ENCODE data around the gene LRCOL1.
A peak's percentile ranks its signal among the peaks of the same experiment; 100 is the strongest.
"Not testable (repeated sequence)": the region's sequence is repeated elsewhere in the genome, so short reads cannot be mapped to it uniquely, and the experiment has no call there.

LRCOL1 gene

DNA sequence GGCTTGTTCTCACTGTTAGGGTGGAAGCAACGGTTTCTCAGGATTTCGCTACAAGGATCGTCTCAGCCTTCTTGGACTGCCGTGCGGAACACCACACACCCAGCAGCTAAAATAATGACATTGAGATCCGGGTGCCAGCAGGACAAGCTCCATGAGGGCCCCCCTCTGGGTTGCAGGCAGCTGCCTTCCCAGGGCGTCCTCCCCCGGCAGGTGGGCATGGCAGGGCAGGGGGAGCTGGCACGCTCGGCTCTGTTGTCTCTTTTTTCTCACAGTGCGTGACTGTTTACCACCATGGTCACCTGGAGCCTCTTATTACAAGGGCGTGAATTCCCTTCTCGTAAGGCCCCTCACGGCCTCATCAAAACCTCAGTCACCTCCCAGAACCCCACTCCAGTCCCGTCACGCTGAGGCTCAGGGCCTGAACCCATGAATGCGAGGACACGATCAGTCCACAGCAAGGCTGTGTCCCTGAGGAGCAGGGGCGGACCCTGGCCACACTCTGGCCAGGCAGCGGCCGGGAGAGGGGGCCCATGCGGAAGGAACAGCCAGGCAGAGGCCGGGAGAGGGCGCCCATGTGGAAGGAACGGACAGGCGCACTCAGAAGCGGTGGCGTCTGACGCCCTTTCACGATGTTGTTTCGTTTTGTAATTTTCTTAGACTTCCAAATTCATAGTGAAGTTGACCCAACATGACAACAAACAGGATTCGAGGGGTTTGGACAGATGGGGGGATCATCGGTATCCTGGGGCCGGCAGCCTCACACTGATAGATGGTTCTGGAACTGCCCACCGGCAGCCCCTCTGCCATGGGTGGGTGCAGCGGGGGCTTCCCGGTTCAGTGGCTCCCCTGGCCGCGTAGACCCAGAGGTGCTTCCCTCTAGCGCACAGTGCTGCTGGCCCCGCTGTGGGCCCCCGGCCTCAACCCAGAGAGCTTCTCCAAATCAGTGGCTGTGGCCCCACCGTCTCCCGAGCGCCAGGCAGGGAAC, 10.0 kb downstream of the LRCOL1 start:
- no peak for DNase-seq

DNA sequence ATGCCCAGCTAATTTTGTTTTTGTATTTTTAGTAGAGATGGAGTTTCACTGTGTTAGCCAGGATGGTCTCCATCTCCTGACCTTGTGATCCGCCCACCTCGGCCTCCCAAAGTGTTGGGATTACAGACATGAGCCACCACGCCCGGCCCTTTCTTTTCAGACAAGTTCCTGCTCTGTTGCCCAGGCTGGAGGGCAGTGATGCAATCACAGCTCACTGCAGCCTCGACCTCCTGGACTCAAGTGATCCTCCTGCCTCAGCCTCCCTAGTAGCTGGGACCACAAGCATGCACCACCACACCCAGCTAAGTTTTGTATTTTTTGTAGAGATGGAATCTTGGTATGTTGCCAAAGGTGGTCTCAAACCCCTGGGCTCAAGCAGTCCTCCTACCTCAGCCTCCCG, 10.9 kb downstream of the LRCOL1 start:
- DNase-seq = not testable (repeated sequence)

DNA sequence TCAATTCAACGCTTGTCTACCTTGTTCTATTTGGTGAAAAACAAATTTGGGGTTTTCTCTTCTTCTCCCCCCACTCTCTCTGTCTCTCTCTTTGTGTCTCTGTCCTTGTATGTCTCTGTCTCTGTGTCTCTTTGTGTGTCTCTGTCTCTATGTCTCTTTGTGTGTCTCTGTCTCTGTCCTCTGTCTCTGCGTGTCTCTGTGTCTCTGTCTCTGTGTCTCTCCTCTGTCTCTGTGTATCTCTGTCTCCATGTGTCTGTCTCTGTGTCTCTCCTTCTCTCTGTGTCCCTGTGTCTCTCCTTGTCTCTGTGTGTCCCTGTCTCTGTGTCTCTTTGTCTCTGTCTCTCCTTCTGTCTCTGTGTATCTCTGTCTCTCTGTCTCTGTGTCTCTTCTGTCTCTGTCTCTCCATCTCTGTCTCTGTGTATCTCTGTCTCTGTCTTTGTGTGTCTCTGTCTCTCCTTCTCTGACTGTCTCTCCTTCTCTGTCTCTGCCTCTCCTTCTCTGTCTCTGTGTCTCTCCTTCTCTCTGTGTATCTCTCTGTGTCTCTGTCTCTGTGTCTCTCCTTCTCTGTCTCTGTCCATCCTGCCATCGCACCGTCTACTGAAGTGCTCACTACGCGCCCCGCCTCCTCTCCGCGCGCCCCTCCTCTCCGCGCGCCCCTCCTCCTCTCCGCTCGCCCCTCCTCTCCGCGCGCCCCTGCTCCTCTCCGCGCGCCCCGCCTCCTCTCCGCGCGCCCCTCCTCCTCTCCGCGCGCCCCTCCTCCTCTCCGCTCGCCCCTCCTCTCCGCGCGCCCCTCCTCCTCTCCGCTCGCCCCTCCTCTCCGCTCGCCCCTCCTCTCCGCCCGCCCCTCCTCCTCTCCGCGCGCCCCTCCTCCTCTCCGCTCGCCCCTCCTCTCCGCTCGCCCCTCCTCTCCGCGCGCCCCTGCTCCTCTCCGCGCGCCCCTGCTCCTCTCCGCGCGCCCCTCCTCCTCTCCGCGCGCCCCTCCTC, 12.8 kb downstream of the LRCOL1 start:
- DNase-seq = peak; percentile 15

DNA sequence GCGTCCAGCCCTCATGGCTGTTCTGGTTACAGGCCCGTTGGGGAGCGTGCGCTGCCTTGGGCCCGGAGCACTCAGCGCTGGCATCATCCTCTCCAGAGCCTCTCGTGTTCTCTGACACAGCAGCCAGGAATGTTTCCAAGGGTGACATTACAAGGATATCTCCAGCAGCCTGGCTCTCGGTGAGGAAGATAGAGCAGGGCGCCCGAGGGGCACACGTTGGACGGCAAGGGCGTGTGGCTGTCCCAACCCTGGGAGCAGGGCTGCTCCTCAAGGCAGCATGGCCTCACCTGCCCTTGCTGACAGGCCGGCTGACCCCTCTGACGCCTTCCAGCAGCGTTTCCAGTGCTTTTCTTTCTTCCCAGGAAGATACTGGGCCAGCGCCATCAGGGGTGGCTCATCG, 14.4 kb downstream of the LRCOL1 start:
- DNase-seq = no peak

DNA sequence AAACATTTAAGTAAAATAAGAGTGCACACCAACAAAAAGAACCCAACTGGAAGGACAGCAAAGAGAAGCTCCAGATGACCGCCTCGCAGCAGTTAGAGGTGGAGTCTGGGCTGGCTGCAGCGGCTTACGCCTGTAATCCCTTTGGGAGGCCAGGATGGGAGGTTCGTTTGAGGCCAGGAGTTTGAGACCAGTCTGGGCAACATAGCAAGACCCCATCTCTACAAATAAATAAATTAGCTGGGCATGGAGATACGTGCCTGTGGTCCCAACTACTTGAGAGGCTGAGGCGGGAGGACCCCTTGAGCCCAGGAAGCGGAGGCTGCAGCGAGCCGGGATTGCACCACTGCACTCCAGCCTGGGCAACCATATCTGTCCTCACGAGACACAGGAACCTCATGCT, 15.2 kb downstream of the LRCOL1 start:
- DNase-seq = no peak

DNA sequence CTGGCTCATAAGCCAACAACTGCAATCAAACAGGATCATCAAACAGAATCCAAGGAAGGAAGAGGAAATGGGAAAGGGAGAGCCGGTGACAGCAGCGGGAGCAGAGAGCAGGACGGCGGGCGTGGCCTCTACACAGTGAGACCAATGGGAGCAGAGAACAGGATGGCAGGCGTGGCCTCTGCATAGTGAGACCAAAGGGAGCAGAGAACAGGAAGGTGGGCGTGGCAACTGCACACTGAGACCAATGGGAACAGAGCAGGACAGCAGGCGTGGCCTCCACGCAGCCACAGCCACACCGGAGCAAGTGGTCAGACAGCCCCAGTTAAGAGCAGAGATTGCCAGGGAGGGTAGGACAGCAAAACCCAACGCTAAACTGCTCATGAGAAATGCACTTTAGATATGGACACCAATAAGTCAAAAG, 16.4 kb downstream of the LRCOL1 start:
- no peak for DNase-seq

DNA sequence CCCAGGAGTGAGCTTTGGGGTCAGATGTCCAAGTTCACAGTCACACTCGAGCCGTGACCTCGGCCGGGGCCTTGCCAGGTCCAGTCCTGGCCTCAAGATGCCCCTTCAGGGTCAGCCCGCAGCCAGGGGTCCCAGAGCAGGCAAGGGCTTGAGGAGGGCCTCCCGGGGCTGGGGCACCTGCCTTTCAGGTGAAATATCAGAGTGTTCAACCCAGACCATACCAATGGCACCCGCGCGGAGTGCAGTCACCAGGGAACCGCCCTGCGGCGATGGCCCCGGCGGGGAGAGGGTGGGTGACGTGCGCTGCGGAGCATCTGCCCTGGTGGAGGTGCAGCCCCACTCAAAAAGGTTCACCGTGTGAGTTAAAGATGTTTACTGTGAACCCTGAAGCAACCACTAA, 16.9 kb downstream of the LRCOL1 start:
- DNase-seq = no peak

DNA sequence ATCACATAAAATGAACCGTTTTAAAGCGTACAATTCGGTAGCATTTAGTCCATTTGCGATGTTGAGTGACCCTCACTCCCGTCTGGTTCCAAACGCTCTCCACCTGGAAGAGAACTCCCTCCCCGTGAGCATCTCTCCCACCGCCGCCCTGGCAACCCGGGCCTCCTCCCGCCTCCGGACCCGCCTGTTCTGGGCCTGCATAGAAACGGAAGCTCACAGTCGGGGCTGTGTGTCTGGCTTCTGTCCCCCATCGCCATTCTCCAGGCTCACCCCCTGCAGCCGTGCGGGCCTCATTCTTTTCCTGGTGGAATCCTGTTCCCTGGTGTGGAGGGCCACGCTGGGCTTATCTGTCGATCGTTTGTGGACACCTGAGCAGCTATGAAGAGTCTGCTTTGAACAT, 17.3 kb downstream of the LRCOL1 start:
- DNase-seq = no peak

DNA sequence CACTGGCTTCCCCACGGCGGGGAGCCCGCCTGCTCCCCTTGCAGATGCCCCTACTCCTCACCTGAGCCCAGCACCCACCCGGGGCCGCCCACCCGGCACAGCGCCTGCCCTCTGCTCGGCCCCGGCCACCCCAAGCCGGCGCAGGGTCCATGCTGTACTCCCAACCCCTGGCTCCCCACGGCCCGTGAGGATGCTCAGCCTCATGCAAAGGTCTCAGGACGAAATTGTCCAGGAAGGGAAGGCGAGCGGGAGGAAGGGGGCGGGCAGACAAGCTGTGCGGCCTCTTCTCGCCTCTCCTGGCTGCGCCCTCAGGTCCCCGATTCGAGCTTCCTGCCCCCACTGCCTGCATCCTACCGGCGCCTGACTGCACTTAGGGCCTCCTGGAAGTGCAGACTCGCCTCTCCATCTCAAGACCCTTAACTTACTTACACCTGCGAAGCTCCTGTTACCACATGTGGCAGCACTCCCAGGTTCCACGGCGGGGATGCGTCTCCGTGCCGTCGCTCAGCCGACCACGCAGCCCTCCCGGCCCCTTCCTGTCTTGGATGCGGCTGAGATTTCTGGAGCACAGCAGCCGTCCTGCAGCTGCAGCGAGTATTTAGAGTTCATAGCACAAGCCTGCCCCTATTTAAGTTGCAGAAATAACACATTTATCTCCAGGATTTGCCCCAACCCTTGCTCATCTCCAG, 18.0 kb downstream of the LRCOL1 start:
- no peak for DNase-seq

DNA sequence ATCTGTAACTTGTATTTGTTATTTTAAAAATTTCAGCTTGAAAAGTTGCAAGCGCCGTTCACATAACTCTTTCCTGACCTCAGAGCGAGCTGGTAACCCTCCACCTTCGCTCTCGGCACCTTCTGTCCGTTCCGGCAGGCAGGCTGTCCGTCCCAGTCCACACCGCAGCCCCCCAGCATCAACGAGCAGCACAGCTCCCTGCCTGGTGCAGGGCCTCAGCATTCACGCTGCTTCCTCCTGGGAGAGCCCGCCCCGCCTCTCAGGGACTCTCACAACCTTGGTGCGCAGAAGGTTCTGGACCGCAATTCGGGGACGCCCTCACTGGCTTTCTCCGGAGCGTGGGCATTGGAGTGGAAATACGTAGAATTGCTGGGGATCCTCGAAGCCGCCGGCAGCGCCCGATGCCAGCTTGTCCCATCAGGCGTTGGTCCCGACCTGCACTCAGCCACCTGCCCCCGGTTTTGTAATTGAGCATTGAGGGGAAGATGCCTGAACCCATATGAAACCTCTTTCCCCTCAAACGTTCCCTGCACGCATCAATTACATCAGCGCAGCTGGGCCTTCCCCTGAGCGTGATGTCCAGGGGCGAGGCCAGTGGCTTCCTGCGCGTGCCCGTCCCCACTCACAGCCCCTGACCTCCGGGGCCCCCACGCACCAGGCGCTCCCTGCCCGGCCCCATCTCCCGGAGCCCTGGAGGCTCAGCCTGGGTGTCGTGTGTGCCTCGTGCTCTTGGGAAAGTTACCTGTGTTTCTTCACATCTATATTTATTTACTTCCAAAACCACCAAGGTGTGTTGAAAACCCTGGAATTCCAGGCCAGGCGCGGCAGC, 19.1 kb downstream of the LRCOL1 start:
- no peak for DNase-seq

DNA sequence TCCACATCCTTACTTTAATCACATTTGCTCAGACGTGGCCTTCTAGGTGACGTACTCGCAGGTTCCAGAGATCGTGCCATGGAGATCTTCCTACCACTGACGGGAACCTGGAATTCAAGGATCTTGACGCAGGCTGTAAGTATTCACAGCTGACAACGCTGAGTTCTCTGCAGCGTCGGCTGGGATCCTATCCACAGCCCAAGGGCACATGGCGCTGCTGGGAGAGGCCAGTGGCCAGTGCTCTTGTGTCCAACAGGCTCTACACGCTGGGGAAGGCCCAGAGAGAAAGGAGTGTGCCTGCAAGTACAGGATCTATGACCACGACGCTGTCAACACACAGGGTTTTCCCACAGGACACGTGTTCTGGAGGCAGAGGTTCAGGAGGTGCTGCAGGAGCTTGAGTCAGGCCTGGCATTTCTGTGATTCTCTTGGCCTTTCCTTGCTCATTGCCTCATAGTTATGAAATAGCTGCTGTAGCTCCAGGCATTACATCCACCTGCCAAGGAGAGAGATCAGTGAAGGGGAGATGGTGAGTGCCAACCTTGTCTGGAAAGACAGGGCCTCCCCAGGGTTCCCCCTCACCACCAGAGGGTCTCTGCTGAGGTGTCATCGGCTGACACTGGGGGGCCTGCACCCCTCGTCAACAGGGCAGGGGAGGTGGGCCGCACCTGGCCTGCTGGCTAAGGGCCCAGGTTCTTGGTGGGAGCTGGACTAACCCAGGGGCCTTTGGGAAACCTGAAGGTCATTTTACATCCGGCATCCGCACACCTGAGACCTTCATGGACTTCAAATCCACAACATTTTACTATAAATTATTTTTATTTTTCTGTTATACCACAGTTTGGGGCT, 21.3 kb downstream of the LRCOL1 start:
- no peak for DNase-seq

DNA sequence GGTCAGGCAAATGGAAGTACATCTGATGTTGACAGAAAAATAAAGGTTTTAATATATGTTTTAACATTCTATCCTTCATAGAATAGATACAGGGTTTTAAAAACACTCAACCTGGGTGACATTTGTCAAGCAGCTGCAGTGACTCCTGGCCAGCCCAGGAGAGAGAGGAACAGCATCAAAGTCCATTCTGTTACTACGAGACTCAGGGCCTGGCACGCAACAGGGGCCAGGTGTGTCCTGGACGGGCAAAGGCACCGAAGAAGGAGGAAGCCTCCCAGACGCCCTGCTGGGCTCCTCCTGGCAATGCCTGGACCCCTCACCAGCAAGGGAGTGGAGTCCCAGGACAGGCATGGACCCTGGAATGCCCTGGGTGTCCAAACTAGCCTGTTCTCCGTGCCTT, 22.1 kb downstream of the LRCOL1 start:
- DNase-seq = no peak

DNA sequence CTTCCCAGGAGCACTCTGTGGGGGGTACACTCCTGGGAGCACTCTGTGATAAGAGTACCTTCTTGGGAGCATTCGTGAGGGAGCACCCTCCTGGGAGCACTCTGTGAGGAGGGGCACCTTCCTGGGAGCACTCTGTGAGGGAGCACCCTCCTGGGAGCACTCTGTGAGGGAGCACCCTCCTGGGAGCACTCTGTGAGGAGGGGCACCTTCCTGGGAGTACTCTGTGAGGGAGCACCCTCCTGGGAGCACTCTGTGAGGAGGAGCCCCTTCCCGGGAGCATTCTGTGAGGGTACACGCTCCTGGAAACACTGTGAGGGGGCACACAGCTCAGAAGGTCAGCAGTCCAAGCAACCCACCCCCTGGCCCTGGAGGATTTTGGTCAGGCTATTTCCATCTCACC, 22.6 kb downstream of the LRCOL1 start:
- no peak for DNase-seq

DNA sequence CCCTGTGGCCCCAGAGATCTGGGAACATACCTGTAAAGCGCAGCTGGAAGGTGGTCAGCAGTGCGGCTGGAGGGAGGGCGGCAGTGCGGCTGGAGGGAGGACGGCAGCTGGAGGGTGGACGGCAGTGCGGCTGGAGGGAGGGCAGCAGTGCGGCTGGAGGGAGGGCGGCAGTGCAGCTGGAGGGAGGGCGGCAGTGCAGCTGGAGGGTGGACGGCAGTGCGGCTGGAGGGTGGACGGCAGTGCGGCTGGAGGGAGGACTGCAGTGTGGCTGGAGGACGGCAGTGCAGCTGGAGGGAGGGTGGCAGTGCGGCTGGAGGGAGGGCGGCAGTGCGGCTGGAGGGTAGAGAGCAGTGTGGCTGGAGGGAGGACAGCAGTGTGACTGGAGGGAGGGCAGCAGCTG, 23.5 kb downstream of the LRCOL1 start:
- DNase-seq = no peak

DNA sequence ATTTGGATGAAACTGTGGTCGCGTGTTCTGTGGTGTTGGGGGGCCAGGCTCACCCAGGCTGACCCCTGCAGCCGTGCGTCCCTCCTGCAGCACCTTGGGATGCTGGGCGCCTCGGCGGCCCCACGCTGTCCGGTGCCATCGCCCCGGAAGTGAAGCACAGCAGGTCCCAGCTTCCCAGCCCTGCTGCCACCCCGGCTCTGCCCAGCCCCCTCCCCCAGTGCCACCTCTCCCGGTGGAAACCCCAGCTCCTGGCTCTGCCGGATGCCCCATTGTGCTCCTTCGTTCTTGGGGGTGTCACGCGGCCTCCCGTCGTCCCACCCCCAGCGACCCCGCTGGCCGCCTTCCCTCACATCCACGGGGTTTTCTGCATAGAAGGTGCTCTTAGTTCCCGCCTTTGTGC, 25.2 kb downstream of the LRCOL1 start:
- no peak for DNase-seq

DNA sequence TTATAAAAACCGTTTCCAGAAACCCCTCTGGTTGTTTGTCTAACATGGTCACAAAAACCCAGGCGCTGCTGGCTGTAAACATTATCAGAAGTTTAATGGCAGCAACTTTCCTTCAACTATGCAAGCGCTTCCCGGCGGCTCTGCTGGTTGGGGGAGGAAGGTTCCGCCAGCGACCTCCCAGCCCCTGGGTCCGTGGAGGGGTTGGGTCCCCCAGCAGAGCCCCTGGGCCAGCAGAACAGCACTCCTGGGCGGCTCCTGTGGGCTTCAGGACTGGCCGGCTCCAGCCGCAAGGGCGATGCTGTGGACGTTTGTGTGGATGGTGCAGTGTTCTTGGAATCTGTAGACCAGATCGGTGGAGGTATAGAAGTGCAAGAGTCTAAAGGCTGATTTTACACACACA, 26.0 kb downstream of the LRCOL1 start:
- DNase-seq = no peak

DNA sequence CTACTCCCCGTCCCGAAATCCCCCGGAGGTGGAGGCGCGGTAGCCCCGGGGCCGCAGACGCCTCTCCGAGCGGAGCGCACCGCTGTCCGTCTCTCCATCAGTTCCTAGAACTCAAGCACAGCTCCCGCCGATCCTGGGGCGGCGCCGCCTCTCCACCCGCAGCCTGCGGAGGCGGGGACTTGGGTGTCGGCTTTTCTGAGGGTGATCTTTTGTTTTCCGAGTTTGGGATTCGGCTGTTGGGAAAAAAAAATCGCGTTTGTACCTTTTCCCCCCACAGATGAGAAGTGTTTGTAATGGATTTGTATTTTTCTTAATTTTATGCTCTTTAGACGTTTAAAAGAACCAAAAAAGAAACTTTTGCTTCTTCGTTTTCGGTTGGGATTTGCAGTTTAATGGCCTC, 26.6 kb downstream of the LRCOL1 start:
- no peak for DNase-seq

DNA sequence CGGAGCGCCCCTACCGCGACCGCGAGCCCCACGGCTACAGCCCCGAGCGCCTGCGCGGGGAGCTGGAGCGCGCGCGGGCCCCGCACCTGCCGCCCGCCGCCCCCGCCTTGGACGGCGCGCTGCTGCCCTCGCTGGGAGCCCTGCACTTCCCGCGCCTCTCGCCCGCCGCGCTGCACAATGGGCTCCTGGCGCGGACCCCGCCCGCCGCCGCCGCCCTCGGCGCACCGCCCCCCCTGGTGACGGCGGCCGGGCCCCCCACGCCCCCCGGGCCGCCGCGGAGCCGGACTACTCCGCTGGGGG, 27.0 kb downstream of the LRCOL1 start:
- DNase-seq = no peak

DNA sequence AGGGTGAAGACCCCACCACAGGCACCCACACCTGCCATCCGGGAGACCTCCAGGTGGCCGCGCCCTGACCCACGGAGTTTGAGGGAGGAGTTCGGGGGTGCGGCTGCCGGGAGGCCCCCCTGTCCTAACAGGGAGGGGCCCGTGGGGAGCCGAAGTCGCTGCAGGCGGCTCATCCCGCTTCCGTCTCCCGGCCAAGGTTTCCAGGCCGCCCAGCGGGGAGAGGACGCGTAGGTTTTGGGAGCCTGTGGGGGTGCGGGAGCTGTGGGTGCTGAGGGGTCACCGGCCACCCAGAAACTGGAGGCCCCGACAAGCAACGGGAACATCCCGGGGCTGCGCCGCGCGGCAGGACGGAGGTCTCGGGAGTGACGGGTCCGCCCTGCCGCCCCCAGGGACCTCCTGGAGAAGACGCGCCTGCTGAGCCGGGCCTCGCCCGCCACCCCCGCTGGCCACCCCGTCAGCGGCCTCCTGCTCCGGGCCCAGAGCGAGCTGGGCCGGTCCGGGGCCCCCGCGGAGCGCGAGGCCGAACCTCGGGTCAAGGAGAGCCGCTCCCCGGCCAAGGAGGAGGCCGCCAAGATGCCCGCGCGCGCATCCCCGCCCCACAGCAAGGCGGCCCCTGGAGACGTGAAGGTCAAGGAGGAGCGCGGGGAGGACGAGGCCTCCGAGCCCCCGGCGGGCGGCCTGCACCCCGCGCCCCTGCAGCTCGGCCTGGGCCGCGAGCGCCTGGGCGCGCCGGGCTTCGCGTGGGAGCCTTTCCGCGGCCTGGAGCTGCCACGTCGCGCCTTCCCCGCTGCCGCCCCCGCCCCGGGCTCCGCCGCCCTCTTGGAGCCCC, 27.6 kb downstream of the LRCOL1 start:
- DNase-seq = no peak

DNA sequence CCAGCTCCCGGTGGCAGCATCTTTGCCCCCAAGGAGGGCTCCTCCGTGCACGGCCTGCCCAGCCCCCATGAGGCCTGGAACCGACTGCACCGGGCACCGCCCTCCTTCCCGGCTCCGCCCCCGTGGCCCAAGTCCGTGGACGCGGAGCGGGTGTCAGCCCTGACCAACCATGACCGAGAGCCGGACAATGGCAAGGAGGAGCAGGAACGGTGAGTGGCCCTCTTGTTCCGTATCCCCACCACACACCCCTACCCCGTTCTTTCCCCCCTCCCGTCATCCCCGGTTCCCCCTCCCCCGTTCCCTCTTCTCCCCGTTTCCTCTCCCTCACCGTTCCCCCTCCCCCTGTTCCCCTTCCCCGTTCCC, 28.3 kb downstream of the LRCOL1 start:
- no peak for DNase-seq

Data from NCI-H1105 treated with DMSO at 0.1 percent for 48 hours (cell line).